OCI-LY3 (cell line): ENCODE data around the gene DAB1.

Source experiments
- CTCF ChIP-seq: fragments of 200-600, 300-600 bp; sonication (generic); IDR thresholded peaks from 2 replicates; pipeline ENCODE4 v1.5.1; 2014; ENCODE audit warnings: antibody characterized with exemption, low read length, low read depth
- EZH2phosphoT487 ChIP-seq: fragments of 200-600 bp; shearing (Covaris generic); IDR thresholded peaks from 2 replicates; pipeline ENCODE4 v1.6.1; 2018; ENCODE audit warnings: antibody characterized with exemption, mixed run types, low read depth

- no peak for TF ChIP-seq CTCF
- TF ChIP-seq EZH2phosphoT487 = no peak
These were observed 77.9 kb downstream of the DAB1 start for GRCh38 chr1:57345916-57346315.
